Stimulated activated CD4-positive, alpha-beta T cell treated with anti-CD3 and anti-CD28 coated beads, Interleukin-1b, Interleukin-23, amount 100 ng/mL, for 24 hours (primary cell): ENCODE measurements around the gene SLC6A15.

Experiments used
- DNase-seq, 4 experiments: peaks; one replicate each; pipeline ENCODE4 v3.0.0-alpha.2; 2020; ENCODE audit warnings: low read depth in 4 of 4, low spot score in 1 of 4

SLC6A15 gene

GRCh38 chr12:84810611-84811010, 102.0 kb downstream of the SLC6A15 start:
- DNase-seq = no peak
